ENCODE results near the gene C16orf54.
"Not testable (repeated sequence)": the region's sequence is repeated elsewhere in the genome, so short reads cannot be mapped to it uniquely, and the experiment has no call there.

The C16orf54 gene, protein sequence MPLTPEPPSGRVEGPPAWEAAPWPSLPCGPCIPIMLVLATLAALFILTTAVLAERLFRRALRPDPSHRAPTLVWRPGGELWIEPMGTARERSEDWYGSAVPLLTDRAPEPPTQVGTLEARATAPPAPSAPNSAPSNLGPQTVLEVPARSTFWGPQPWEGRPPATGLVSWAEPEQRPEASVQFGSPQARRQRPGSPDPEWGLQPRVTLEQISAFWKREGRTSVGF

DNA sequence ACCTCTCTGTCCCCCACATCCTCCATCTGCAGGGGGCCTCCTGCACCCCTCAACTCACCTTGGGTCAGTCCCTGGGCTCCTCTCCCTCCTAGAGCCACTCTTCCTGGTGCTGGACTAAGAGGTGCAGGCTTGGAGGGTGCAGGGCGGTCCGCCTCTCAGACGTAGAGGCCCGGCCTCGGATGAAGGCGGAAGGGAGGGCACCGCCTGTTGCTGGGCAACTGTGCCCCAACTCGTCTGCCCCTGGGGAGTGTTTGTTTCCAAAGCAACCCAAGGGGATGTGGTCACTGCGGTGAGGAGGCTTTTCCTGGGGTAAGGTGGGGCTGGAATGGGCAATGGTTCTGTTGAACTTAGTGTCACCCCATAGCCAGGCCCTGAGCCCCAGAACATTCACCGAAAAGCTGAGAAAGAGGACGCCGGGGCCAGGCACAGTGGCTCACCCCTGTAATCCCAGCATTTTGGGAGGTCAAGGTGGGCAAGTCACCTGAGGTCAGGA, at the start of gene C16orf54:
Gene C16orf54, minus strand, starts transcription at position 138 of the 493 bp plus-strand sequence. CDS start 1,039 bp downstream, outside the sequence.
- DNase-seq: peak; percentile 85

DNA sequence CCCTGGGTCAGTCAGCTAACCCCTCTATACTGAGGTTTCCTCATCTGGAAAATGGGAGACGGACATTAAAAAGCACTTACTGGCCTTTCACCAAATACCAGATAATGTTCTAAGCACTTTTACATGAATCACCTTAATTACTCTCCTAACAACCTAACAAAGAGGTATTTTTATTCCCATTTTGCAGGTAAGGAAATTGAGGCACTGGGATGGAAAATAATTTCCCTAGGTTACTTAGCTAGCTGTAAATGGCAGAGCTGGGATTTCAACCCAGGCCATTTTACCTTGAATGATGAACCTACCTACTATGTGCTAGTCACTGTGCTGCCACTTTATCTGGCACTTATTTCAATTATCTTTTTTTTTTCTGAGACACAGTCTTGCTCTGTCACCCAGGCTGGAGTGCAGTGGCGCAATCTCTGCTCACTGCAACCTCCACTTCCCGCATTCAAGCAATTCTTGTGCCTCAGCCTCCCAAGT, 48.5 kb upstream of the C16orf54 start:
- no peak for DNase-seq

DNA sequence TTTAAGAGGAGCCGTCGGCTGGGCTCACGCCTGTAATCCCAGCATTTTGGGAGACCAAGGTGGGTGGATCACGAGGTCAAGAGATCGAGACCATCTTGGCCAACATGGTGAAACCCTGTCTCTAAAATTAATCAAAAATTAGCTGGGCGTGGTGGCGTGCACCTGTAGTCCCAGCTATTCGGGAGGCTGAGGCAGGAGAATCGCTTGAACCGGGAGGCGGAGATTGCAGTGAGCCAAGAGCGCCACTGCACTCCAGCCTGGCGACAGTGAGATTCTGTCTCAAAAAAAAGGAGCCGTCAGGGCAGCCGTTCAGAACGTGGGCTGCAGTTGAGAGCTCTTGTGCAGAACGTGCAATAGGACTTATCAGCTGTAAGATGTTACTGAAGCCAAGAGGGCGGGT, 47.4 kb upstream of the C16orf54 start:
- DNase-seq: not testable (repeated sequence)

DNA sequence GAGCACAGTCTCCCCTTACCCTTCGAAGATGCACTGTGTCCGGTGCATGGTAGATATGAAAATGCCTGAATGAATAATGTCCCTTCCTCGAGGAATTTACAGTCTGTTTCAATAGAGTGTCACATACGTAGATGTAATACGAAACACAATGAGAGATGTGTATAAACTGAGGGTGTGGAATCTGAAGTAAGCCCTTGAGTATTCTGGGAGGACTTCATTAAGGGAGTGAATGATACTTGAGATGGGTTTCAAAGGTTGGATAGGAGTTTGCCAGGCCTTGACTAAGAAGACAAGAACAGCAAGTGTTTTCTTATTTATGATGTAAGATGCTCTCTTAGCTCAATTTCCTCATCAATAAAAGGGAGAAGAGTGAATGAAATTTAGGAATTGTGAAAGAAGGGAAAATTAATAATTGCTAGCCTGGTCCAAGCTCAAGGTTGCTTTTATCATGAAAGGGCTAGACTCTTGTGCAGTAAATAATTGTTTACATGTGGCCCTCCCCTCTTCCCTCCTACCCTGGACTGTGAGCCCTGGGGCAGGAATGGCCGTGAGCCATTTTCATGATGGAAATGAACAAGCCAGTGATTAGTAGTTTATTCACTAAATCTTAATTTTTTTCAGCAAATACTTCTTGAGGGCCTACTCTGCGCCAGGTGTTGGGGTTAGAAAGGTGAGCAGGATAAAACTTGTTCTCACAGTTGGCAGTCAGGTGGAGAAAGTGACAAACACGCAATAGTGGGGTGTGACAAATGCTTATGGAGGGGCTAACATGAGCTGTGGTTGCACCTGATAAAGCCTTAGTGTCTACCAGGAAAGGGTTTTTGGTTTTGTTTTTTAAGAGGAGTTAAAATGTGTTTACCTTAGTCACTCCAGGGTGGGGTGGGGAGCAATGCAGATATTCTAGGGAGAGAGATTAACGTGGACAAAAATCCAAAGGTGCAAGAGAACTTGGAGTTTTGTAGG, 46.3 kb upstream of the C16orf54 start:
- no peak for DNase-seq

DNA sequence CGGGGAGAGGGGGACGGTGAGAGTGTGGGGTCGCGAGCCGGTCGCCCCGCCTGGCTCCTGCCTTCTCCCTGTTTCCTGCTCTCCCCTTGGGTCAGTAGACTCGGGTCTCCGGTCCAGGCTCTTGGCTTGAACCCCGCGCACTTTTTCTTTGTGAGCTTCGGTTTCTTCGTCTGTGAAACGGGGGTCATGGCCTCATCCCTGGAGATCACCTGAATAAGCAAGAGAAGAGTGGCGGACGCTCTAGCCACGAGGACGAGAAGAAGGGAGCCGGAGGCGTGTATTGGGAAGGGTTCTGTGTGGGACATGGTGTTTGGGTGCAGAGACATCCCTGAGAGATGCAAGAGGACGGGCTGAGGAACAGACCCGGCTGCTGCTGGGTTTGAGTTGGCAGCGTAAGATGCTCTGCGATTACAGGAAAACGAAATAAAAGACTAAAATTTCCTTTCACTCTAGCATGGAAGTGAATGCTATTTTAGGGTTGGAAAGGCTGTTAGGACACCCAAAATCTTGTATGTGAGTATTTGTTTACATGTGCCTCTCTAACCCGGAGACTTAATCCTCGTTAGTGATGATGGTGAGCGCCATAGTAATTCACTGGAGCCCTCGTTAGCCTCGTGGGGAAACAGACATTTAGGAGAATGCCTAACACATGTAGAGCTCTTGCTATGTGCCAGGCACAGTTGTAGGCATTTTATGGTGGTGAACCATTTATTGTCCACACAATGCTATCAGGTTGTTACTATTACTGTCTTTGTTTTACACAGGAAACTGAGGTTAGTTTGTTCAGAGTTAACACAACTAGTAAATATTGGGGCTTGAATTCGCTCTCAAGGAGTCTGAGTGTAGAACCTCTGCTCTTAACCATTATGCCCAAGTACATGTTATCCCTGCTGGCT, 45.4 kb upstream of the C16orf54 start:
- peak; percentile 25 for DNase-seq

DNA sequence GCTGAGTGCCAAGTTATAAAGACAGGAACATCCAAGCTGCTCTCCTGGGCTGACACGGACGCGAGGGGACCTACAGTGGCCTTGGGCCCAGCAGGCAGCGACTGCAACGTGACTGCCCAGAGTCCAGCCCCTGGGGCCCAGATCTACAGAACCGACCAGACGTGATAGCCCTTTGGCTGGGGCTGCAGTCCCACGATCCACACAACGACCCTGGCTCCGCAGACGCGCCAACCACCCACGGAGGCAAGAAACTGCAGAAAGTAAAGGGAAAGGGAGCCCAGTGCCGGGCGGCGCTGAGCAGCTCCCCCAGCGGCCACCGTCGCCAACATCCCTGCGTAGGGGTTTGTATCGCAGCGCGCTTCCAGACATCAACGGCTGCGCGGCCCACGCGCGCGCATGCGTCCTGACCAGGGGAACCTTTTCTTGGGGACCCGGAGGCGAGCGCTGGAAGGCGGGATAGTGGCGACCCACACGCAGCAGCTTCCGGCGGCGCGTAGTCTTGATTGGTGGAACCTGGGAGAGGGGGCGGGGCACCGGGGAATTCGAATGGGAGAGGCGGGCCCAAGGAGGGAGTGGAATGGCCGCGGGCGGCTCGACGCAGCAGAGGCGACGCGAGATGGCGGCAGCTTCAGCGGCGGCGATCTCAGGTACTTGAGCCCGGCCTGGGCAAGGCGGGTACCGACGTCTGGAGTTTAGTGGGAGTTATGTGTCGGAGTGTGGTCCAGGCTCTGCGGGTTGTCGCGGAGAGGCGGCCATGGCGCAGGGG, 44.6 kb upstream of the C16orf54 start, which contains the start of gene KIF22:
Gene KIF22, plus strand, starts transcription at position 569 of the 766 bp plus-strand sequence. Its CDS starts 9 bp downstream, at position 578.
- peak; percentile 100 for DNase-seq

DNA sequence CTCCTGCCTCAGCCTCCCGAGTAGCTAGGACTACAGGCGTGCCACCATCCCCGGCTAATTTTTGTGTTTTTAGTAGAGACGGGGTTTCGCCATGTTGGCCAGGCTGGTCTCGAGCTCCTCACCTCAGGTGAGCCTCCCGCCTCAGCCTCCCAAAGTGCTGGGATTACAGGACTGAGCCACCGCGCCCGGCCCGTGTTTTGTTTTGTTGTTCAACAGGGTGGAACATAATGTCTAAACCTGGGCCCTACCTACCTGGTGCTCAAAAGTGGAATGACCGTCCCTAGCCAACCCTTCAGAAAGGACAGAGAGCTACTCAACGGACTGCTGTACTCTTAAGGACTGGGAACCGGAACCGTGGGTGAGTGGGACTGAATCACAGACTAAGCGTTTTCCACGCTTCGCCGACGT, 44.0 kb upstream of the C16orf54 start:
- no peak for DNase-seq

DNA sequence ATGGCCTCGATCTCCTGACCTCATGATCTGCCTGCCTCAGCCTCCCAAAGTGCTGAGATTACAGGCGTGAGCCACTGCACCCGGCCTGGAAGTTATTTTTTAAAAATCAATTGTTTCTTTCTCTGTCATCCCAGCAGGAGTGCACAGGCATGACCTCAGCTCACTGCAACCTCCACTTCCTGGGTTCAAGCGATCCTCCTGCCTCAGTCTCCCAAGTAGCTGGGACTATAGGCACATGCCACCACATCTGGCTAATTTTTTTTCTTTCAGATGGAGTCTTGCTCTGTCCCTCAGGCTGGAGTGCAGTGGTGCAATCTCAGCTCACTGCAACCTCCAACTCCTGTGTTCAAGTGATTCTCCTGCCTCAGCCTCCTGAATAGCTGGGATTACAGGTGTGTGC, 41.4 kb upstream of the C16orf54 start:
- DNase-seq: not testable (repeated sequence)

DNA sequence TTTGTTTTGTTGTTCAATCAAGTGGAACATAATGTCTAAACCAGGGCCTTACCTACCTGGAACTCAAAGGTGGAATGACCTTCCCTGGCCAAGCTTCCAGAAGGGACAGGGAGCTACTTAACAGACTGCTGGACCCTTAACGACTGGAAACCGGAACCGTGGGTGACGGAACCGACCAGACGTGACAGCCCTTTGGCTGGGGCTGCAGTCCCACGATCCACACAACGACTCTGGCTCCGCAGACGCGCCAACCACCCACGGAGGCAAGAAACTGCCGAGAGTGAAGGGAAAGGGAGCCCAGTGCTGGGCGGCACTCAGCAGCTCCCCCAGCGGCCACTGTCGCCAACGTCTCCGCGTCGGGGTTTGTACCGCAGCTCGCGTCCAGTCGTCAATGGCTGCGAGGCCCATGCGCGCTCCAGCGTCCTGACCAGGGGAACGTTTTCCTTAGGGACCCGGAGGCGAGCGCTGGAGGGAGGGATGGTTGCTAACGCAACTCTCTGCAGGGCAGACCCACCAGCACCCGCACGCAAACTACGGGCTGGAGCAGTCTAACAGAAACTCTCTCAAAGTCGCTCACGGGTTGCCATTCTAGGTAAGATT, 39.2 kb upstream of the C16orf54 start:
- DNase-seq: peak; percentile 79

DNA sequence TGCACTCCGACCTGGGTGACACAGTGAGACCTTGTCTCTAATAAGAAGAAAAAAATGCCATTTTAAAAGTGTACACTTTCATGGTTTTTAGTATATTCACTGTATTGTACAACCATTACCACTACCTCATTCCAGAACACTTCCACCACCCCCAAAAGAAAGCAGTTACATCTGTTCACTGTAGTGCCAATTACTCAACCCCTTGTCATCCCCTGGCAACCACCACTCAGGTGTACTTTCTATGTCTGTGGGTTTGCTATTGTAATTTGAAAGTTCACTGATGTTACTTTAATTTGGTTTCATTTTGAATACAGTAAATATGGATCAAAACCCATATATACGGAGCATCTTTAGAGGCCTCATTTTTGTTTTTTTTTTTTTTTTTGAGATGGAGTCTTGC, 38.4 kb upstream of the C16orf54 start:
- peak; percentile 55 for DNase-seq

DNA sequence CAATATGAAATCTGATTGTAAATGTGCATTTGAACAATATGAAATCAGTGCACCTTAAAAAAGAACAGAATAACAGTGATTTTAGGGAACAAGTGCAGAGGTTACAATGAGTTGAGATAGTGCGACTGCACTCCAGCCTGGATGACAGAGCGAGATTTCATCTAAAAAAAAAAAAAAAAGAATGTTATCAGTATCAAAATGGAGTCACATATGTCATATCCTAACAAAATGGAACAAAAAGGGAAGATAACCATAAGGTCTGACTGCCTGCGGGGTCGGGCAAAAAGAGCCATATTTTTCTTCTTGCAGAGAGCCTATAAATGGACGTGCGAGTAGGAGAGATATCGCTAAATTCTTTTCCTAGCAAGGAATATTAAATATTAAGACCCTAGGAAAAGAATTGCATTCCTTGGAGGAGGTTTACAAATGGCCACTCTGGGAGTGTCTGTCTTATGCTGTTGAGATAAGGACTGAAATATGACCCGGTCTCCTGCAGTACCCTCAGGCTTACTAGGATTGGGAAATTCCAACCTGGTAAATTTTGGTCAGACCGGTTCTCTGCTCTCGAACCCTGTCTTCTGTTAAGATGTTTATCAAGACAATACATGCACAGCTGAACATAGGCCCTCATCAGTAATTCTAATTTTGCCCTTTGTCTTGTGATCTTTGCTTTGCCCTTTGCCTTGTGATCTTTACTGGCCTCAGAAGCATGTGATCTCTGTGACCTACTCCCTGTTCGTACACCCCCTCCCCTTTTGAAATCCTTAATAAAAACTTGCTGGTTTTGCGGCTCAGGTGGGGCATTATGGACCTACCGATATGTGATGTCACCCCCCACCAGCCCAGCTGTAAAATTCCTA, 37.5 kb upstream of the C16orf54 start:
- DNase-seq: not testable (repeated sequence)

DNA sequence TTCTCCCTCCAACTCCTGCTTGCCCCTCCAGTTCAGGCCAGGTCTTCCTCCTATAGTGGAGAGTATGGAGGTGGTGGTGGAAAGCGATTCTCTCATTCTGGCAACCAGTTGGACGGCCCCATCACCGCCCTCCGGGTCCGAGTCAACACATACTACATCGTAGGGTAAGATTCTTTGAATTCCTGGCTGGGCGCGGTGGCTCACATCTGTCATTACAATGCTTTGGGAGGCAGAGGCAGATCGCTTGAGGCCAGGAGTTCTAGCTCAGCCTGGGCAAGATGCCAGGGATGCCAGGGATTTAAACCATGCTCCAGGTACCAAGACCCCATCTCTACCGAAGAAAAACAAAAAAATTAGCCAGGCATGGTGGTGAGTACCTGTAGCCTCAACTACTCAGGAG, 33.7 kb upstream of the C16orf54 start:
- no peak for DNase-seq

DNA sequence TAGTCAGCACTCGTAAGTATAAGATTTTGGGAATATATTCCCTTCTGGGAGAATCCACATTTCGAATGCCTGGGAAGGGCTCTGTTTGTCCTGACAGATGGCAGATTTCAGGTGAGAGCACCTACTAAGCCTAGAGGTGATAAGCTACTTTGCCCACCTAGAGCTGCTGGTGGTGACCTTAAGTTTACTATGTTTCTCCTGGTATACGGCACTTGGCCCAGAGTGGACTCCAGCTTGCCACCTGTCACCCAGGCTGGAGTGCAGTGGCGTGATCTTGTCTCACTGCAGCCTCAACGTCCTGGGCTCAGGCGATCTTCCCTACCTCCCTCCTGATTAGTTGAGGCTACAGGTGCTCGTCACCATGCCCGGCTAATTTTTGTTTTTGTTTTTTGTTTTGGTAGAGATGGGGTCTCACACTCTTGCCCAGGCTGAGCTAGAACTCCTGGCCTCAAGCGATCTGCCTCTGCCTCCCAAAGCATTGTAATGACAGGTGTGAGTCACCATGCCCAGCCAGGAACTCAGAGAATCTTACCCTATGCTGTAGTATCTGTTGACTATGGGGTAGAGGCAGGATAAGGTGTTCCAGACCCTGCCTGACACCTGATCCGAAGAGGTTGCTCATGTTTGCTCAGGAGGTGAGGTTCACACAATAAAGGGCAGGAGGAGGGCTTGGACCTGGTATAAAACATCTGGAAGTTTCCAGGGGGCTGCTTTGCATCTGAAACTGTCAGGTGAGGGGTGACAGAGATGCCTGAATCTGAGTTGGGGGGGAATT, 32.0 kb upstream of the C16orf54 start, which contains the start of gene ZG16:
Gene ZG16, plus strand, starts transcription at position 681 of the 775 bp plus-strand sequence. CDS start 1,011 bp downstream, outside the sequence.
- no peak for DNase-seq

DNA sequence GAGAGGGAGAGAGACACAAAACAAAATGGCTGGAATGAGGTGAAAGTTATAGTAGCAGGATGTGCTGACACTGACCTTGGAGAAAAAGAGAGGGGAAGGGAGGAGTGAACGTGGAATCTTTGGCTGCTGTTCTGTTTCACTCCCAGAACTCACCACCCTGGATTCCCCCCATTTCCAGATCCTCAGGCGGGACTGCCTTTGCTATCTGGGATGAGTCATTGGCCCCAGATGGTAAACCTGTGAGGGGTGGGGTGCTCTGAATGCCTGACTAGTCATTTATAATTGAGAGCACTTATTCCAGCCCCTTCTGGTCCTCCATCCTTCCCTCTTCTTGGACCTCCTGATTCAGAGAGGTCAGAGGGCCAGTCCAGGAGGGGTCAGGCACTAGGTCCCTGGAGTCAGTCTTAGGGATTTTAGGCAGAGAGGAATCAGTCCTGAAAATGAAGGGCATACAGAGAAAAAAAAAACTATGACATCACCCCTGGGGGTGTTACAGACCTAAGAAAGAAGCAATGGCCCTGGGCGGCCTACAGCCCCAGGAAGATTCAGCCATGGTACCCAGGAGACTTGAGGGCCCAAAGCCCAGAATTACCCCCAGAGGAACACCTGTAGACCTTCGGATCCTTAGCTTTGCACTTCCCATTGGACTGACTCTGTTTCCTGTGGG, 30.1 kb upstream of the C16orf54 start:
- no peak for DNase-seq

DNA sequence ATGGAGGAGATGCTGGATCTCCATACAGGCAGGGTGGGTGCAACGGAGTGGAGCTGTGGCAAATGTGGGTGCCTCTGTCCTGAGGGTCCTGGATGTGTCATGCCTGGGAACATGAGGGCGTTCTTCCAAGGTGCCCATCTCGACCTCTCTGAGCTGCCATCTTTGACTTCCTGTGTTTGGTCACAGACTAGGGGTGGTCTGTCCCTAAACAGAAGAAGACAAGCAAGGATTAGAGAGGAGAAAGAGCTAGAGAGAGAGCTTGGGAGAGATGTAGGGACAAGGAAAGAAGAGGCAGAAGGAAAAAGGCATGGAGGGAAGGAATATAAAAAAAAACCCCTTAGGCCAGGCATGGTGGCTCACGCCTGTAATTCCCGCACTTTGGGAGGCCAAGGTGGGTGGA, 28.9 kb upstream of the C16orf54 start:
- no peak for DNase-seq

DNA sequence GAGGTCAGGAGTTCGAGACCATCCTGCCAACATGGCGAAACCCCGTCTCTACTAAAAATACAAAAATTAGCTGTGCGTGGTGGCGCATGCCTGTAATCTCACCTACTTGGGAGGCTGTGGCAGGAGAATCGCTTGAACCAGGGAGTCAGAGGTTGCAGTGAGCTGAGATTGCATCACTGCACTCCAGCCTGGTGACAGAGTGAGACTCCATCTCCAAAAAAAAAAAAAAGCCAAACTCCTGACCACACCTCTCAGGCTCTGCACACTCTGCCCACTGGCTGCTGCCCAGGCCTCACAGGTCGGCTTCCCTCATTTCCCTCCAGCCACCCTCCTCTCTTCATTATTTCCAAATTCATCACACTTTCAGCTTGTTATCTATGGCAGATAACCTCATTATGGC, 26.5 kb upstream of the C16orf54 start:
- DNase-seq: not testable (repeated sequence)

DNA sequence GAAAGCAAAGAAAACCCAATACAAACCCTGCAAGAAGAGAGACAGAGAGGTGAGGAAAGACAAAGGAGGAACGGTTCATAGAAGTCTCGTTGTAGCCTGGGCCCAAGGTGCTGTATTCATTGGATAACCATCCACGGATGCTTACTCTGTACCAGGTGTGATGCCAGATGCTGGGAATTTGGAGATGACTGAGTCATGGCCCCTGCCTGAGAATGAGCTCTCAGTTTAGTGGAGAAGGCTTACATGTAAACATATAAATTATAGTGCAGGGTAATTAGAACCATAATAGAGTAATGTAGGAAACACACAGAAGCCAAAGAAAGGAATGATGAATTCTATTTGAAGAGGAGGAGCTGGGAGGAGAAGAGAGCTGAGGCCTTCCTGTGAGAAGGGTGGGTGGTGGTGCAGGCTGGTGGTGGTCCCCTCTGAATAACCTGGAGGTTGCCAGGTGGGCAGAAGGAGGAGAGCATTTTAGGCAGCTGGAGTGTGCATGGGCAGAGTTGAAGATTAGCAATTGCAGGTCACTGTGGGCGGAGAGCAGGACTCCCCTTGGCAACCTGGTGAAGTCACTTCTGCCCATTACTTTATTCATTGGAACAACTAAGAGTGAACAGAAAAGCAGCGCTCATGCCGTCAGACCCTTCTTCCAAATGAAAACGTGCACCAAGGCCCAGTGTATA, 24.6 kb upstream of the C16orf54 start:
- DNase-seq: no peak

DNA sequence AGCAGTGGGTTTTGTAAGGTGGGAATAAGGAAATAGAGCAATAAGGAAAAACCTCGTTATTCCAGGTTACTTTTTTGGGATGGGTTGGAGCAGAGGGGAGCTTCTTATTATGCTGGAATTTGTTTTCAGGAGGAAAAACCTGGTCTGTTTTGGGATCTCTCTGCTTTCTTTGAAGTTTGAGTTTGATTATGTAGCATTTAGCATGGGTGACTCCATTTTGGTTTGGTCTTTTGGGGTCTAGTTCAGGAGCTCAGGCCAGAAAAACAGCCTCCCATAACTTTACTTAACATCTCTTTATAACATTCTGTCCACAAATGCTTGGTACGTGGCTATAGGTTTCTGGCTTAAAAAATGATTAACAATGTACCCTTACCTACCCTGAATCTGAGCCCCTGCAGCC, 23.7 kb upstream of the C16orf54 start:
- no peak for DNase-seq
